GM12892 (cell line): Measurements from ENCODE around the gene PRICKLE2.

Source experiments
- POLR2A ChIP-seq: IDR thresholded peaks from 2 replicates; pipeline ENCODE4 v1.6.1; 2011; ENCODE audit warnings: low read depth, low read length, control low read depth
- POLR2AphosphoS5 ChIP-seq: IDR thresholded peaks from 2 replicates; pipeline ENCODE4 v1.6.1; 2011; ENCODE audit warnings: low read depth, low read length, control low read depth

GRCh38 chr3:64270866-64271260 is 45.6 kb upstream of the PRICKLE2 start:
- no peak for TF ChIP-seq POLR2A
- TF ChIP-seq POLR2AphosphoS5: no peak
